Breast epithelium (tissue), 4 donors: ENCODE measurements around the gene ARFRP1. TPM values are rescaled to one million over a fixed set of nuclear protein-coding genes. Genes with fewer than 3 reads are reported as not detected.

Source experiments
- DNase-seq, 2 donors: peaks; one replicate each; pipeline ENCODE4 v3.0.0-alpha.2; 2019; ENCODE audit warnings: low spot score in 2 of 2
- H3K27ac ChIP-seq, 2 donors: fragments of 200-600 bp; sonication (generic) in 1 of 2; one replicate each; pipeline ENCODE4 v1.5.1; 2016 to 2019; ENCODE audit warnings: mild to moderate bottlenecking in 1 of 2
- H3K27me3 ChIP-seq, 2 donors: fragments of 200-600 bp; sonication (generic) in 1 of 2; one replicate each; pipeline versions ENCODE4 v1.5.1 to v1.6.0; 2017 to 2019; ENCODE audit warnings: control low read depth in 1 of 2, mild to moderate bottlenecking in 1 of 2
- H3K36me3 ChIP-seq: fragments of 200-600 bp; one replicate; pipeline ENCODE4 v1.5.1; 2019
- H3K4me1 ChIP-seq, 2 donors: fragments of 200-600 bp; sonication (generic); one replicate each; pipeline ENCODE4 v1.5.1; 2016 to 2019; ENCODE audit warnings: control low read depth in 1 of 2
- H3K4me3 ChIP-seq, 3 donors: fragments of 200-600 bp; sonication (generic); 1 replicate in 2 of 3; 2 replicates in 1 of 3; pipeline ENCODE4 v1.5.1; 2016 to 2019; ENCODE audit warnings: mild to moderate bottlenecking in 3 of 3, moderate library complexity in 2 of 3
- H3K9me3 ChIP-seq, 2 donors: fragments of 200-600 bp; sonication (generic) in 1 of 2; one replicate each; pipeline ENCODE4 v1.5.1; 2016 to 2019; ENCODE audit warnings: control low read depth in 1 of 2
- POLR2A ChIP-seq: fragments of 450-650 bp; IDR thresholded peaks from one replicate; pipeline ENCODE4 v1.6.1; 2016; ENCODE audit warnings: antibody characterized with exemption, mild to moderate bottlenecking, moderate library complexity
- POLR2AphosphoS5 ChIP-seq, 3 donors: sonication (generic); formaldehyde crosslinking; IDR thresholded peaks; one replicate each; pipeline ENCODE4 v1.6.1; 2017; ENCODE audit warnings: antibody characterized with exemption in 3 of 3
- intact Hi-C: fragments of 100-400 bp; cut with DNase I; formaldehyde crosslinking; loops from one replicate; pipeline ENCODE4 v1.15.1; 2023; ENCODE audit warnings: low total_unique reads
- total RNA-seq, 3 donors: library from RNA; depleted of rRNA; stranded (reverse); fragments of >200 nt; gene quantifications; one replicate each; pipeline ENCODE4 v1.1.0, GENCODE V29; 2016
- TF ChIP-seq, protein P1 (sequence below), 3 donors: fragments of 450-650 bp; IDR thresholded peaks; one replicate each; pipeline ENCODE4 v1.5.1; 2016 to 2017; ENCODE audit warnings: antibody characterized with exemption in 3 of 3, mild to moderate bottlenecking in 3 of 3, moderate library complexity in 3 of 3

ARFRP1 gene
- total RNA-seq, 3 donors from 2014 or later = 30.7 to 41.0 (median 32.3) TPM

- peak overlapping the region; percentile 82 to 94 for H3K27ac ChIP-seq
- peaks cover 4 to 17% of the 10 kb centered on the region in 2 donors for H3K4me1 ChIP-seq
- H3K9me3 ChIP-seq = no peaks in the 10 kb centered on the region
- H3K36me3 ChIP-seq = no peaks in the 10 kb centered on the region
- no peaks in the 10 kb centered on the region for H3K27me3 ChIP-seq
- peak overlapping the region; percentile 58 to 82 (median 73) for H3K4me3 ChIP-seq
- TF ChIP-seq, protein P1, sequence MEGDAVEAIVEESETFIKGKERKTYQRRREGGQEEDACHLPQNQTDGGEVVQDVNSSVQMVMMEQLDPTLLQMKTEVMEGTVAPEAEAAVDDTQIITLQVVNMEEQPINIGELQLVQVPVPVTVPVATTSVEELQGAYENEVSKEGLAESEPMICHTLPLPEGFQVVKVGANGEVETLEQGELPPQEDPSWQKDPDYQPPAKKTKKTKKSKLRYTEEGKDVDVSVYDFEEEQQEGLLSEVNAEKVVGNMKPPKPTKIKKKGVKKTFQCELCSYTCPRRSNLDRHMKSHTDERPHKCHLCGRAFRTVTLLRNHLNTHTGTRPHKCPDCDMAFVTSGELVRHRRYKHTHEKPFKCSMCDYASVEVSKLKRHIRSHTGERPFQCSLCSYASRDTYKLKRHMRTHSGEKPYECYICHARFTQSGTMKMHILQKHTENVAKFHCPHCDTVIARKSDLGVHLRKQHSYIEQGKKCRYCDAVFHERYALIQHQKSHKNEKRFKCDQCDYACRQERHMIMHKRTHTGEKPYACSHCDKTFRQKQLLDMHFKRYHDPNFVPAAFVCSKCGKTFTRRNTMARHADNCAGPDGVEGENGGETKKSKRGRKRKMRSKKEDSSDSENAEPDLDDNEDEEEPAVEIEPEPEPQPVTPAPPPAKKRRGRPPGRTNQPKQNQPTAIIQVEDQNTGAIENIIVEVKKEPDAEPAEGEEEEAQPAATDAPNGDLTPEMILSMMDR (IDR thresholded peaks at IDR 0.05) = no peak
- TF ChIP-seq POLR2A (no peak), POLR2AphosphoS5 (IDR thresholded peaks at IDR 0.05) (no peak)
- intact Hi-C loops = no loop called here
- DNase-seq = no peak
Measured at GRCh38 chr20:63658749-63659187, 49.0 kb downstream of the ARFRP1 start.

GRCh38 chr20:63657937-63658748, 49.6 kb downstream of the ARFRP1 start, which contains the start of gene RTEL1:
TSS of gene RTEL1 (plus strand) at chr20:63658312. CDS start at chr20:63659403, 1,091 bp downstream.
- Histone ChIP-seq H3K9me3 (no peaks in the 10 kb centered on the region), H3K4me1 (peaks cover 5 to 17% of the 10 kb centered on the region in 2 donors), H3K4me3 (peak within 1 kb of the TSS; percentile 58 to 82 (median 73)), H3K36me3 (no peaks in the 10 kb centered on the region), H3K27me3 (no peaks in the 10 kb centered on the region), H3K27ac (peak within 1 kb of the TSS; percentile 82 to 94)
- DNase-seq = peak; percentile 88 to 91
- intact Hi-C loops = no loop called here
- TF ChIP-seq POLR2AphosphoS5 (IDR thresholded peaks at IDR 0.05) (peak; percentile 80 to 96 (median 84)), POLR2A (peak; percentile 43)
- TF ChIP-seq, protein P1 (IDR thresholded peaks at IDR 0.05) = peak in 2 of 3 donors; percentile 24 to 27

DNA sequence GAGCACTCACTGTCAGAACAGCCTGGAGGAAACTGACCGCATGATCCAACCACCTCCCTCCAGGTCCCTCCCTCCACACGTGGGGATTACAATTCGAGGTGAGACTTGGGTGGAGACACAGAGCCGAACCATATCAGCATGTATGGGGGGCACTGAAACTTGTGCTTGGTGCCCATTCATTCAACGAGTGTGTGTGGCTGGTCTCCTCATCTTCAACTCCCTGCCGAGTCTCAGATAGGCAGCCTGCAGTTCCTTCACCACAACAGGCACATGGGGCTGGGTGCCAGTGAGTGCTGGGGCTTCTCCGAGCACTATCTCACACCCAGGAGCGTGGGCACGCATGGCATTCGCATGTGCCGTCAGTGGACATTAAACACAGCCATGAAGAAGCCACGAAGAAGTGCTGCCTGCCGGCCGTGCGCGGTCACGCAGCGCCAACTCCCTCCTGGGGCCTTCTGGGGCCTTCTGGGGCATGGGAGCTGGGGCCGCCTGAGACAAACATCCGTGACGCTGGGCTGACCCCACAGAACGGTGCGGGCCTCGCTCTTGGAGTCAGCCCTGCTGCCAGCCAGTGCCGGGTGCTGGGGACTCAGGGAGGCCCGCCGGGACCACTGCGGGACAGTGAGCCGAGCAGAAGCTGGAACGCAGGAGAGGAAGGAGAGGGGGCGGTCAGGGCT, 50.4 kb downstream of the ARFRP1 start:
- intact Hi-C loops = no loop called here
- H3K4me1 ChIP-seq = peaks cover 12 to 17% of the 10 kb centered on the region in 2 donors
- no peaks in the 10 kb centered on the region for H3K36me3 ChIP-seq
- no peaks in the 10 kb centered on the region for H3K9me3 ChIP-seq
- TF ChIP-seq POLR2A = no peak
- TF ChIP-seq, protein P1 (IDR thresholded peaks at IDR 0.05) = no peak
- no peak for TF ChIP-seq POLR2AphosphoS5 (IDR thresholded peaks at IDR 0.05)
- H3K4me3 ChIP-seq = peak overlapping the region; percentile 58 to 82 (median 73)
- DNase-seq = no peak
- peak overlapping the region; percentile 82 to 94 for H3K27ac ChIP-seq
- no peaks in the 10 kb centered on the region for H3K27me3 ChIP-seq

DNA sequence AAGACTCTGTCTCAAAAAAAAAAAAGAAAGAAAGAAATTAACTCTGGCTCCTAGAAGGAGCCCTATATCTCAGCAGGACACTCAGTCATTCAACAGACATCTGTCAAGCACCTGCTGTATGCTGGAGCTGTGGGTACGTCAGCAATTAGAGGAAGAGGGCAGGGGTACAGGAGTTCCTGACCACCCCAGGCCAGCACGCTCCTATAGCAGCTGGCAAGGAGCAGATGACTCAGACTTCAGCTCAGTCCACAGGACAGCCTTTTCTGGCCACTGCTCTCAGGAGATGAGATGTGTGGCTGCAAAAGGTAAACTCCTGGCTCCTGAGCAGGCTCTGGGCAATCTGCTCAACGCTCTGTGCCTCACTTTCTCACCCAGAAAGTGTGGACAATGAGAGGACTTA, 51.3 kb downstream of the ARFRP1 start:
- no peak for DNase-seq
- H3K4me1 ChIP-seq = peaks cover 17 to 19% of the 10 kb centered on the region in 2 donors
- intact Hi-C loops = no loop called here
- H3K36me3 ChIP-seq = no peaks in the 10 kb centered on the region
- no peak for TF ChIP-seq POLR2AphosphoS5 (IDR thresholded peaks at IDR 0.05)
- no peak for TF ChIP-seq POLR2A
- TF ChIP-seq, protein P1 (IDR thresholded peaks at IDR 0.05) = no peak
- H3K27me3 ChIP-seq = no peaks in the 10 kb centered on the region
- no peak overlapping the region for H3K4me3 ChIP-seq
- H3K27ac ChIP-seq = peak overlapping the region in 1 of 2 donors; percentile 32
- no peaks in the 10 kb centered on the region for H3K9me3 ChIP-seq

- no peak for DNase-seq
- intact Hi-C loops = no loop called here
Measured at GRCh38 chr20:63655249-63655648, 52.5 kb downstream of the ARFRP1 start.

More at GRCh38 chr20:63655249-63655648, 52.5 kb downstream of the ARFRP1 start:
- Histone ChIP-seq H3K27ac (no peak overlapping the region), H3K4me3 (no peak overlapping the region), H3K4me1 (peaks cover 17 to 19% of the 10 kb centered on the region in 2 donors), H3K27me3 (no peaks in the 10 kb centered on the region), H3K36me3 (no peaks in the 10 kb centered on the region), H3K9me3 (no peaks in the 10 kb centered on the region)
- no peak for TF ChIP-seq POLR2AphosphoS5 (IDR thresholded peaks at IDR 0.05)
- TF ChIP-seq, protein P1 (IDR thresholded peaks at IDR 0.05) = no peak
- no peak for TF ChIP-seq POLR2A
